SH-SY5Y (cell line): Measurements from ENCODE around the gene RASD1.

Experiments used
- GATA2 ChIP-seq: IDR thresholded peaks from 2 replicates; pipeline ENCODE4 v1.6.1; 2011; ENCODE audit warnings: mild to moderate bottlenecking, low read depth, low read length
- GATA3 ChIP-seq: IDR thresholded peaks from 2 replicates; pipeline ENCODE4 v1.6.1; 2011; ENCODE audit warnings: low read depth, mild to moderate bottlenecking, low read length, moderate library complexity

DNA sequence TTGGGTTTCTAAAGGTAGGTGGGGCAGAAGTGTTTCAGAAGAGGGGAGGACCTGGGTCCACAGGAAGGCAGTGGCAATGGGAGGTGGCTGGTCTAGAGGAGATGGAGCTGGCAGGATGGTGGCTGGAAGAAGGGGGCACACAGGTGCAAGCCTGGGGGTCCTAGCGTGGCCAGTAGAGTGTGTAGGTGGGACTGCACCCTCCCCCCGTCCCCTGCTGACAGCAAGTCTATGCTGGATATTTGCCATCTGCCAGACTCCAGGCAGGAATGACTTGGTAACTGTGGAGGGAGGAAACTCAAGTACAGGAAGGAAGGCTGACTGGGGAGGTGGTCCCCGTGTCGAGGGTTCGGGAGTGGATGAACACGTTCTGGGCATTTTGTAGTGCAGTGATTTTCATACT lies 10.8 kb downstream of the RASD1 start:
- TF ChIP-seq GATA2 (no peak), GATA3 (no peak)
